ENCODE data around the gene CDH20. TPM values are rescaled to one million over a fixed set of nuclear protein-coding genes. Genes with fewer than 3 reads are reported as not detected.
"Not testable (repeated sequence)": the region's sequence is repeated elsewhere in the genome, so short reads cannot be mapped to it uniquely, and the experiment has no call there.

CDH20 gene
- total RNA-seq, 4 donors from 2014 or later = 1.2 to 4.1 (median 1.6) TPM

- TF ChIP-seq EP300 (IDR thresholded peaks at IDR 0.05) (no peak), CTCF (IDR thresholded peaks at IDR 0.05) (no peak), POLR2A (IDR thresholded peaks at IDR 0.05) (no peak), POLR2AphosphoS5 (IDR thresholded peaks at IDR 0.05) (no peak)
- DNase-seq (ENCODE audit: low spot score in 2 of 2) = no peak
- Histone ChIP-seq H3K4me3 (no peak overlapping the region), H3K27me3 (no peaks in the 10 kb centered on the region), H3K4me1 (no peaks in the 10 kb centered on the region), H3K27ac (no peak overlapping the region), H3K36me3 (no peaks in the 10 kb centered on the region), H3K9me3 (no peaks in the 10 kb centered on the region)
- 65% methylated on average over 7 of the region's 7 CpGs for WGBS
Measured at GRCh38 chr18:61360404-61361383, 27.5 kb downstream of the CDH20 start.

- Histone ChIP-seq H3K9me3 (no peaks in the 10 kb centered on the region), H3K4me3 (no peak overlapping the region), H3K4me1 (no peaks in the 10 kb centered on the region), H3K27ac (no peak overlapping the region), H3K36me3 (no peaks in the 10 kb centered on the region), H3K27me3 (no peaks in the 10 kb centered on the region)
- no peak for TF ChIP-seq POLR2AphosphoS5 (IDR thresholded peaks at IDR 0.05)
- TF ChIP-seq POLR2A (IDR thresholded peaks at IDR 0.05) = no peak
- no peak for TF ChIP-seq CTCF (IDR thresholded peaks at IDR 0.05)
- no peak for TF ChIP-seq EP300 (IDR thresholded peaks at IDR 0.05)
- WGBS = 93% methylated on average over 1 of the region's 1 CpG
- DNase-seq (ENCODE audit: low spot score in 2 of 2) = no peak
Measured at GRCh38 chr18:61362511-61362910, 29.3 kb downstream of the CDH20 start.

- no peak overlapping the region for H3K27ac ChIP-seq
- no peaks in the 10 kb centered on the region for H3K36me3 ChIP-seq
- TF ChIP-seq POLR2AphosphoS5 (IDR thresholded peaks at IDR 0.05) (no peak), POLR2A (IDR thresholded peaks at IDR 0.05) (no peak), EP300 (IDR thresholded peaks at IDR 0.05) (no peak), CTCF (IDR thresholded peaks at IDR 0.05) (no peak)
- no peaks in the 10 kb centered on the region for H3K9me3 ChIP-seq
- H3K4me1 ChIP-seq = no peaks in the 10 kb centered on the region
- 86% methylated on average over 1 of the region's 1 CpG for WGBS
- no peak for DNase-seq (ENCODE audit: low spot score in 2 of 2)
- no peaks in the 10 kb centered on the region for H3K27me3 ChIP-seq
- no peak overlapping the region for H3K4me3 ChIP-seq
Measured at GRCh38 chr18:61364953-61365352, 31.7 kb downstream of the CDH20 start.

- no peak for TF ChIP-seq EP300 (IDR thresholded peaks at IDR 0.05)
- TF ChIP-seq POLR2A (IDR thresholded peaks at IDR 0.05) = no peak
- TF ChIP-seq POLR2AphosphoS5 (IDR thresholded peaks at IDR 0.05) = no peak
- TF ChIP-seq CTCF (IDR thresholded peaks at IDR 0.05) = no peak
- Histone ChIP-seq H3K36me3 (no peaks in the 10 kb centered on the region), H3K4me3 (no peak overlapping the region), H3K4me1 (no peaks in the 10 kb centered on the region), H3K27ac (no peak overlapping the region), H3K9me3 (no peaks in the 10 kb centered on the region), H3K27me3 (no peaks in the 10 kb centered on the region)
- 95% methylated on average over 2 of the region's 2 CpGs for WGBS
- DNase-seq (ENCODE audit: low spot score in 2 of 2) = no peak
Measured at GRCh38 chr18:61368001-61368400, 34.8 kb downstream of the CDH20 start.

- not testable (repeated sequence) for DNase-seq (ENCODE audit: low spot score in 2 of 2); H3K9me3 ChIP-seq; H3K36me3 ChIP-seq; H3K27me3 ChIP-seq; H3K27ac ChIP-seq; H3K4me1 ChIP-seq; H3K4me3 ChIP-seq
- WGBS = 44% methylated on average over 4 of the region's 4 CpGs
Measured at GRCh38 chr18:61369671-61370070, 36.4 kb downstream of the CDH20 start.

Measured in suprapubic skin (tissue), 4 donors.